ENCODE measurements around the gene ARCN1.

Gene ARCN1

GRCh38 chr11:118572981-118573550, 857 bp downstream of the ARCN1 start:
- TF ChIP-seq GATA2 (IDR thresholded peaks at IDR 0.05; ENCODE audit: low read depth, low read length) (no peak), GATA3 (IDR thresholded peaks at IDR 0.05; ENCODE audit: low read depth, low read length) (no peak)

- TF ChIP-seq GATA2 (IDR thresholded peaks at IDR 0.05; ENCODE audit: low read depth, low read length): no peak
- no peak for TF ChIP-seq GATA3 (IDR thresholded peaks at IDR 0.05; ENCODE audit: low read depth, low read length)
These were observed 2.4 kb downstream of the ARCN1 start for GRCh38 chr11:118574636-118575035.

GRCh38 chr11:118581057-118581456, 8.8 kb downstream of the ARCN1 start:
- TF ChIP-seq GATA2 (IDR thresholded peaks at IDR 0.05; ENCODE audit: low read depth, low read length) (no peak), GATA3 (IDR thresholded peaks at IDR 0.05; ENCODE audit: low read depth, low read length) (no peak)

- no peak for TF ChIP-seq GATA3 (IDR thresholded peaks at IDR 0.05; ENCODE audit: low read depth, low read length)
- no peak for TF ChIP-seq GATA2 (IDR thresholded peaks at IDR 0.05; ENCODE audit: low read depth, low read length)
These were observed 15.7 kb downstream of the ARCN1 start for GRCh38 chr11:118587952-118588351.

- TF ChIP-seq GATA3 (IDR thresholded peaks at IDR 0.05; ENCODE audit: low read depth, low read length): no peak
- TF ChIP-seq GATA2 (IDR thresholded peaks at IDR 0.05; ENCODE audit: low read depth, low read length): no peak
These were observed 20.6 kb downstream of the ARCN1 start for GRCh38 chr11:118592616-118593367.

DNA sequence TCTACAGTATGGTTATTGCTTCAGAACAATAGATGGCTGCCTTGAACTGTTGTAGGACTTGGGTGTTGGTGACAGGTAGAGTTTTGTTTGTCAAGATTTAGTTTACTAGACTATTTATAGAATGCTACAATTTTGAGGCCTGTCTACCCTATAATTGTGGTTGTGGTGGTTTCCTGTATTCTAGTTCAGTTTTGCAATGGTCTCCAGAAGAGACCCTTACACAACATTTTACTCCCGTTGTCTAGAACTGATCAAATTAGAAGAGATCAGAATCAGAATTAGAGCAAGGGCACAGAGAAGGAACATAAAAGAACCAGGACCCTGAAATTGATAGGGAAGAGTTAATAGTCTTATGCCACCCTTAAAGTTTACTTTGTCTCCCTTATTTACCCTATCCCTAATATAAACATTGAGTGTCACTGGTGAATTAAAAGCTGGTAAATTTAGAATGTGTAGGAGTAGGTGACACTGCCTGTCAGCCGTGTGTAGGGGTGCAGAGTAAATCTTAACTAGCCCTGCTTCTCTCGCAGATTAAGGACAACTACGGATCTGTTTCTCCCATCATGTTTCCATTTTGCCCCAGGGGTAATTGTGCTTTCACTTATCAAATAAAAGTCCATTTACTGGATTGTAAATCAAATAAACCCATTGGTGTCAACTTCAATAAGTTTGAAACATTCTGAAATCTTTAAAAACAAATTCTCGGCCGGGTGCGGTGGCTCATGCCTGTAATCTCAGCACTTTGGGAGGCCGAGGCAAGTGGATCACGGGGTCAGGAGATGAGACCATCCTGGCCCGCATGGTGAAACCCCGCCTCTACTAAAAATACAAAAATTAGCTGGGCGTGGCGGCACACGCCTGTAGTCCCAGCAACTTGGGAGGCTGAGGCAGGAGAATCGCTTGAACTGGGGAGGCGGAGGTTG, 24.3 kb downstream of the ARCN1 start:
- TF ChIP-seq GATA3 (IDR thresholded peaks at IDR 0.05; ENCODE audit: low read depth, low read length) (no peak), GATA2 (IDR thresholded peaks at IDR 0.05; ENCODE audit: low read depth, low read length) (no peak)

DNA sequence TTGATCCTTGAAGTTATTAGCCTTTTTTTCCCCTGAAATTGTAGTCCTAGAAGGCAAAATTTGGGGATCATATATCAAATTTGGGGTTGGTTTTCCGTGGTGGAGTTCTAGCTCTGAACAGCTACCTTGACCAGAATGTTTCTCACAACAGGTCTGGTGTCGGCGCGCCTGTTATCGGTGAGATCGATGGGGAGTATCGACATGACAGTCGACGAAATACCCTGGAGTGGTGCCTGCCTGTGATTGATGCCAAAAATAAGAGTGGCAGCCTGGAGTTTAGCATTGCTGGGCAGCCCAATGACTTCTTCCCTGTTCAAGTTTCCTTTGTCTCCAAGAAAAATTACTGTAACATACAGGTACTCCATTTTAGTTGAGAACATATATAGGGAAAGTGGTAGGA, 25.3 kb downstream of the ARCN1 start:
- no peak for TF ChIP-seq GATA2 (IDR thresholded peaks at IDR 0.05; ENCODE audit: low read depth, low read length)
- TF ChIP-seq GATA3 (IDR thresholded peaks at IDR 0.05; ENCODE audit: low read depth, low read length): no peak

DNA sequence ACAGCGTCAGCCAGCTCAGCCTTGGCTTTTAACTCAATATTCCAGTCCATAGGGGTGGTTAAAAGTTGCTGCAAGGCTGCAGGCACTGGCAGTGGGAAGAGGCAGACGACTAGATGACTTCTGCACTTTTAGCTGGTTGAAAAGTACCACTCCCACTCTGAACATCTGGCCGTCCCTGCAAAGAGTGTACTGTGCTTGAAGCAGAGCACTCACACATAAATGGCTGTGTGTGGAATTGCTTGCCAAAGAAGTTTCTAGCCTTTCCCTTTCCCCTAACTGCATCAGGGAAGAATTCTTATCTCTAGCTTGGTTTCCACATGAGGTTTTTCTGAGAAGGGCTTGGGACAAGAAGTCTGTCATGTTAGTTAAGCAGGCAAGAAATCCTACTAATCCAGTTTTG, 30.1 kb downstream of the ARCN1 start:
- TF ChIP-seq GATA3 (IDR thresholded peaks at IDR 0.05; ENCODE audit: low read depth, low read length): no peak
- no peak for TF ChIP-seq GATA2 (IDR thresholded peaks at IDR 0.05; ENCODE audit: low read depth, low read length)

GRCh38 chr11:118604566-118604965, 32.4 kb downstream of the ARCN1 start:
- TF ChIP-seq GATA3 (IDR thresholded peaks at IDR 0.05; ENCODE audit: low read depth, low read length) (no peak), GATA2 (IDR thresholded peaks at IDR 0.05; ENCODE audit: low read depth, low read length) (no peak)

DNA sequence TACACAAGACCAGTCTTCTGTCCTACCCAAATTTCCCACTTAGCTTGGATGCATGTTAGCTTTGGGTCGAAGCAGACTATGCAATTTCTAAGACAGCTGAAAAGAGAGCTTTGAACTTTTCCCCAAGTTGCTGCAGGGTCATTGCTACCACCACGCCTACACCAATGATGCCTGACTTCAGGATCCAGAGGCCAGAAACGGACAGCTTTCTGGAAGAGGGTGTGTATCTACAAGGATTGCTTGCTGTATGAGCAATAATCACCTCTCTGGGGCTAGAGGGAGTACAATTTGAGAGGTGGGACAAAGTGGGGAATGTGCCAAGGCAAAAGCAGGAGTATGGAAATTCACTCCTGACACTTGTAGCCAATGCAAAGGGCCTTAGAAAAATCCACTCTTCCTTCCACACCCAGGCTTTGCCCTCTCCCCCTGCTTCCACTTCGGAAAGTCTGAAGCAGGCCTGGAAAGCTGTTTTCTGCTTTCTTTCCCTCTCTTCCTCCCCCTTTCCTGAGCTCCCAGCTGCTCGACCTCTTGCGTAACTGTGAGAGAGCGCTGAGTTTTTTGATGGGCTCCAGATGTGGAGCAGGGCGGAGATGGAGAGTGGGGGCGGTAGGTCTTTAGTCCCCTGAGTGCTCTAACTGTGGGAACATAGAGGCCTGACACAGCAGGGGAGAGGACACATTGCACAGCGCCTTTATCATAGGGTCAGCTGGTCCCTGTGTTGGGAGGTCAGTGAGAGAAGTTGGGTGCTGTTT, 33.1 kb downstream of the ARCN1 start:
- TF ChIP-seq GATA2 (IDR thresholded peaks at IDR 0.05; ENCODE audit: low read depth, low read length): no peak
- TF ChIP-seq GATA3 (IDR thresholded peaks at IDR 0.05; ENCODE audit: low read depth, low read length): no peak

GRCh38 chr11:118606157-118606843, 34.1 kb downstream of the ARCN1 start:
- TF ChIP-seq GATA2 (IDR thresholded peaks at IDR 0.05; ENCODE audit: low read depth, low read length) (no peak), GATA3 (IDR thresholded peaks at IDR 0.05; ENCODE audit: low read depth, low read length) (no peak)

DNA sequence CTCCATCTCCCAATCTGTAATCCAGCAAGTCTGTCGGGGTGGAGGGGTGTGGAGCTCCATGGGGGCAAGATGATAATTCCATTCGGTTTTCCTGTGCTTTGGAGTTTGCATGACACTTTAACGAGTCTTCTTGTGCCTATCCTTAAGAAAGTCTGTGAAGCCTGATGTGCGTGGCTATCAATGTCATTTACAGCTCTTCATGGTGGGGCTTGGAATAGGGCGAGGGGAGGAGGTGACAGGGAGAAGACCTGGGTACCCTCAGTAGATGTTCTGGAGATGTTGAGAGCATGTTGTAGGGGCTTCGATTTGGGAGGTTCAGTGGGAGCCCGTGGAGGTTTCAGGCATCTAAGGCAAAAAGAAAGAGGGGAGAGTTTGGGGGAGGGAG, 34.6 kb downstream of the ARCN1 start:
- TF ChIP-seq GATA2 (IDR thresholded peaks at IDR 0.05; ENCODE audit: low read depth, low read length): no peak
- TF ChIP-seq GATA3 (IDR thresholded peaks at IDR 0.05; ENCODE audit: low read depth, low read length): no peak
